Naive thymus-derived CD4-positive, alpha-beta T cell (primary cell): ENCODE results near the gene CIDEC. TPM values are rescaled to one million over a fixed set of nuclear protein-coding genes. Genes with fewer than 3 reads are reported as not detected.

Experiments used
- ATAC-seq: fragments of 150-1000 bp; cut with Tn5 transposase; 2 replicates; pipeline ENCODE4 v1.10.0; 2021; ENCODE audit warnings: mild to moderate bottlenecking, moderate library complexity
- CTCF ChIA-PET: fragments of 350-600 bp; sonication (Branson Sonifier 250); formaldehyde crosslinking; loops from one replicate; lab custom pipeline; 2021; ENCODE audit warnings: antibody characterized with exemption; lab: Charles Lee
- POLR2A ChIA-PET: fragments of 350-600 bp; sonication (Branson Sonifier 250); formaldehyde crosslinking; loops from one replicate; lab custom pipeline; 2021; ENCODE audit warnings: antibody characterized with exemption, inconsistent platforms; lab: Charles Lee
- DNase-seq, 9 donors: peaks; one replicate each; pipeline versions ENCODE4 v3.0.0 to v3.0.0-alpha.2; 2020 to 2022; ENCODE audit warnings: mixed read lengths in 1 of 9
- H3K27ac ChIP-seq: one replicate; pipeline ENCODE4 v1.7.0; 2013; ENCODE audit warnings: mild to moderate bottlenecking, low read depth, low read length, moderate library complexity
- H3K27me3 ChIP-seq, 2 donors: one replicate each; pipeline ENCODE4 v1.7.0; 2013; ENCODE audit warnings: low read length in 2 of 2, mild to moderate bottlenecking in 2 of 2, moderate library complexity in 2 of 2; ENCODE audit not compliant: control insufficient read depth in 2 of 2, insufficient read depth in 2 of 2
- H3K36me3 ChIP-seq, 3 experiments: 1 replicate in 2 of 3; 2 replicates in 1 of 3; pipeline ENCODE4 v1.7.0; 2013; ENCODE audit warnings: low read length in 3 of 3, mild to moderate bottlenecking in 3 of 3, moderate library complexity in 1 of 3; ENCODE audit not compliant: insufficient read depth in 3 of 3, control insufficient read depth in 2 of 3
- H3K4me1 ChIP-seq, 2 donors: one replicate each; pipeline ENCODE4 v1.7.0; 2013; ENCODE audit warnings: low read length in 2 of 2, mild to moderate bottlenecking in 2 of 2, moderate library complexity in 1 of 2; ENCODE audit not compliant: control insufficient read depth in 2 of 2, insufficient read depth in 2 of 2
- H3K4me3 ChIP-seq: 2 replicates; pipeline ENCODE4 v1.7.0; 2013; ENCODE audit warnings: mild to moderate bottlenecking, low read length
- H3K9me3 ChIP-seq, 3 experiments: 1 replicate in 2 of 3; 2 replicates in 1 of 3; pipeline ENCODE4 v1.7.0; 2013; ENCODE audit warnings: low read length in 3 of 3; ENCODE audit not compliant: control insufficient read depth in 2 of 3
- H3K27ac Mint-ChIP-seq, 9 donors: one replicate each; pipeline ENCODE4 v1.8.0; 2020 to 2022; ENCODE audit warnings: mixed read lengths in 9 of 9, mild to moderate bottlenecking in 8 of 9, moderate library complexity in 5 of 9, inconsistent platforms in 2 of 9
- H3K27me3 Mint-ChIP-seq, 5 donors: one replicate each; pipeline ENCODE4 v1.8.0; 2021 to 2022; ENCODE audit warnings: mixed read lengths in 5 of 5, mild to moderate bottlenecking in 1 of 5
- H3K36me3 Mint-ChIP-seq, 5 donors: one replicate each; pipeline ENCODE4 v1.8.0; 2020 to 2022; ENCODE audit warnings: mixed read lengths in 5 of 5, mild to moderate bottlenecking in 3 of 5, inconsistent platforms in 1 of 5
- H3K4me1 Mint-ChIP-seq, 7 donors: one replicate each; pipeline ENCODE4 v1.8.0; 2020 to 2022; ENCODE audit warnings: mixed read lengths in 7 of 7, mild to moderate bottlenecking in 3 of 7, inconsistent platforms in 1 of 7
- H3K4me3 Mint-ChIP-seq, 10 donors: one replicate each; pipeline ENCODE4 v1.8.0; 2020 to 2022; ENCODE audit warnings: mild to moderate bottlenecking in 10 of 10, mixed read lengths in 10 of 10, moderate library complexity in 6 of 10, inconsistent platforms in 2 of 10
- H3K9me3 Mint-ChIP-seq, 11 donors: one replicate each; pipeline ENCODE4 v1.8.0; 2020 to 2022; ENCODE audit warnings: mixed read lengths in 11 of 11, mild to moderate bottlenecking in 4 of 11, inconsistent platforms in 1 of 11, moderate library complexity in 1 of 11
- intact Hi-C, 2 donors: fragments of 100-400 bp; cut with micrococcal nuclease; formaldehyde crosslinking; loops; one replicate each; pipeline ENCODE4 v1.15.1; 2023
- polyA plus RNA-seq, 2 donors: library from polyadenylated mRNA; unstranded; fragments of 300-500 nt; fragmentation: Illumina TruSeq; gene quantifications; one replicate each; pipeline ENCODE4 v1.2.3, GENCODE V29; 2021
- total RNA-seq, 6 experiments: library from RNA in 5 of 6; stranded (reverse) in 5 of 6; gene quantifications; 1 replicate in 5 of 6; 2 replicates in 1 of 6; pipeline ENCODE4 v1.2.3 and lab custom pipeline; 2021 to 2026

The CIDEC gene
- total and polyA plus RNA-seq, 7 experiments from 2014 or later, result not detected

DNA sequence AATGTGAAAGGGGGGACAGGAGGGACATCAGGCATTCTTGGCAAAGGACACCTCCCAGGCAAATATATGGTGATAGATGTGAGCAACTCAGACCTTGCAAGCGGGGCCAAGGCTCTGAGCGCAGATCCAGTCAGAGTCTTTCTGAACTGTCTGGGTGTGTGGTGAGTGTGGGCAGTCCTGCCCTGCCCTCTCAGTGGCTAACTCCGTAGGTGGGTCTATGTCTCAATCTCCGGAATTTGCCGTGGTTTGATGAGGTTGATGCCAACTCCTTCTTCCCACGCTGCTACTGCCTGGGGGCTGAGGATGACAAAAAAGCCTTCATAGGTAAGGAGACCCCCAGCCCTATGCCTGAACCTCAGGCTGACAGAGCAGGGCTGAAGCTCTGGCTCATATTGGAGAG lies 62.6 kb downstream of the CIDEC start:
- POLR2A ChIA-PET, result no interaction called here
- CTCF ChIA-PET, result no interaction called here
- Mint-ChIP-seq H3K4me3 (no peak overlapping the region), H3K27ac (no peak overlapping the region), H3K4me1 (peaks cover 0 to 5% (median 0%) of the 10 kb centered on the region in 7 donors), H3K36me3 (peaks cover 0 to 14% (median 0%) of the 10 kb centered on the region in 5 donors), H3K27me3 (no peaks in the 10 kb centered on the region), H3K9me3 (peaks cover 0 to 2% (median 0%) of the 10 kb centered on the region in 11 donors)
- H3K27ac ChIP-seq, result no peak overlapping the region
- ATAC-seq, result no peak
- no peaks in the 10 kb centered on the region for H3K4me1 ChIP-seq
- no peaks in the 10 kb centered on the region for H3K27me3 ChIP-seq
- no peaks in the 10 kb centered on the region for H3K36me3 ChIP-seq
- DNase-seq, result no peak
- H3K4me3 ChIP-seq, result no peak overlapping the region
- intact Hi-C loops, result no loop called here
- no peaks in the 10 kb centered on the region for H3K9me3 ChIP-seq

Other genes starting within 250 kb of the CIDEC start
- gene MTMR14, start 230.7 kb downstream of the CIDEC start, total RNA-seq, result 10 to 100 TPM; 51.0 to 92.3 (median 74.5) TPM
- gene MTMR14, start 230.7 kb downstream of the CIDEC start, polyA plus RNA-seq, result 10 to 100 TPM; 53.2 to 67.9 TPM
- gene CPNE9, start 176.4 kb downstream of the CIDEC start, total RNA-seq, result 1 to 10 TPM in 1 of 5 experiments, under 1 TPM in 2, not detected in 2; 0.16 to 1.2 (median 0.35) TPM
- gene CPNE9, start 176.4 kb downstream of the CIDEC start, polyA plus RNA-seq, result under 1 TPM in 1 of 2 donors, not detected in 1; 0.67 TPM
- 10 to 100 TPM; 32.0 to 42.4 (median 39.5) TPM for gene BRPF1, start 148.5 kb downstream of the CIDEC start, total RNA-seq
- 10 to 100 TPM in 1 of 2 donors, 1 to 10 TPM in 1; 9.2 to 24.6 TPM for gene BRPF1, start 148.5 kb downstream of the CIDEC start, polyA plus RNA-seq
- gene OGG1, start 130.3 kb downstream of the CIDEC start, total RNA-seq, result 10 to 100 TPM; 18.8 to 42.9 (median 31.6) TPM
- gene OGG1, start 130.3 kb downstream of the CIDEC start, polyA plus RNA-seq, result 10 to 100 TPM; 18.4 to 26.8 TPM
- gene CAMK1, start 110.3 kb downstream of the CIDEC start, total RNA-seq, result 10 to 100 TPM in 2 of 5 experiments, 1 to 10 TPM in 3; 2.1 to 36.3 (median 2.5) TPM
- 1 to 10 TPM in 1 of 2 donors, under 1 TPM in 1; 0.85 to 2.1 TPM for gene CAMK1, start 110.3 kb downstream of the CIDEC start, polyA plus RNA-seq
- 10 to 100 TPM; 31.6 to 67.4 (median 36.8) TPM for gene TADA3, start 87.8 kb downstream of the CIDEC start, total RNA-seq
- gene TADA3, start 87.8 kb downstream of the CIDEC start, polyA plus RNA-seq, result 10 to 100 TPM; 44.3 to 69.5 TPM
- 100 to 1,000 TPM; 128 to 273 (median 129) TPM for gene ARPC4, start 87.2 kb downstream of the CIDEC start, total RNA-seq
- 100 to 1,000 TPM; 205 to 212 TPM for gene ARPC4, start 87.2 kb downstream of the CIDEC start, polyA plus RNA-seq
- 100 to 1,000 TPM in 1 of 5 experiments, 10 to 100 TPM in 4; 54.9 to 106 (median 68.0) TPM for gene TTLL3, start 70.0 kb downstream of the CIDEC start, total RNA-seq
- 1 to 10 TPM; 2.5 to 3.3 TPM for gene TTLL3, start 70.0 kb downstream of the CIDEC start, polyA plus RNA-seq
- 10 to 100 TPM; 17.7 to 61.2 (median 58.0) TPM for gene RPUSD3, start 36.2 kb downstream of the CIDEC start, total RNA-seq
- 10 to 100 TPM; 67.3 to 72.6 TPM for gene RPUSD3, start 36.2 kb downstream of the CIDEC start, polyA plus RNA-seq
- gene JAGN1, start 10.4 kb upstream of the CIDEC start, total RNA-seq, result 10 to 100 TPM; 16.0 to 34.5 (median 28.1) TPM
- gene JAGN1, start 10.4 kb upstream of the CIDEC start, polyA plus RNA-seq, result 10 to 100 TPM; 44.8 to 54.5 TPM
- gene IL17RE, start 22.6 kb upstream of the CIDEC start, total RNA-seq, result 1 to 10 TPM in 2 of 5 experiments, under 1 TPM in 3; 0.19 to 2.2 (median 0.38) TPM
- not detected for gene IL17RE, start 22.6 kb upstream of the CIDEC start, polyA plus RNA-seq
- 1 to 10 TPM in 3 of 5 experiments, under 1 TPM in 2; 0.70 to 3.2 (median 1.4) TPM for gene IL17RC, start 36.8 kb upstream of the CIDEC start, total RNA-seq
- gene IL17RC, start 36.8 kb upstream of the CIDEC start, polyA plus RNA-seq, result 10 to 100 TPM in 1 of 2 donors, 1 to 10 TPM in 1; 8.3 to 11.9 TPM
- gene CRELD1, start 53.6 kb upstream of the CIDEC start, total RNA-seq, result 10 to 100 TPM; 21.0 to 64.9 (median 29.6) TPM
- gene CRELD1, start 53.6 kb upstream of the CIDEC start, polyA plus RNA-seq, result 10 to 100 TPM; 30.1 to 31.0 TPM
- gene PRRT3, start 72.2 kb upstream of the CIDEC start, total RNA-seq, result 10 to 100 TPM in 2 of 5 experiments, 1 to 10 TPM in 3; 5.1 to 10.8 (median 8.8) TPM
- gene PRRT3, start 72.2 kb upstream of the CIDEC start, polyA plus RNA-seq, result 1 to 10 TPM; 5.4 to 6.4 TPM
- gene EMC3, start 106.6 kb upstream of the CIDEC start, total RNA-seq, result 10 to 100 TPM; 33.2 to 55.6 (median 38.9) TPM
- 10 to 100 TPM; 38.3 to 55.0 TPM for gene EMC3, start 106.6 kb upstream of the CIDEC start, polyA plus RNA-seq
- gene FANCD2, start 146.2 kb upstream of the CIDEC start, total RNA-seq, result 10 to 100 TPM; 18.3 to 41.5 (median 34.1) TPM
- gene FANCD2, start 146.2 kb upstream of the CIDEC start, polyA plus RNA-seq, result 1 to 10 TPM; 3.3 to 5.1 TPM
- gene FANCD2OS, start 228.0 kb upstream of the CIDEC start, total RNA-seq, result not detected
- not detected for gene FANCD2OS, start 228.0 kb upstream of the CIDEC start, polyA plus RNA-seq
- 100 to 1,000 TPM in 1 of 5 experiments, 10 to 100 TPM in 4; 40.9 to 117 (median 65.8) TPM for gene BRK1, start 235.4 kb upstream of the CIDEC start, total RNA-seq
- gene BRK1, start 235.4 kb upstream of the CIDEC start, polyA plus RNA-seq, result 100 to 1,000 TPM; 212 to 256 TPM